Thyroid gland (tissue), 4 donors: Measurements from ENCODE around the gene CTNNA2. TPM values are rescaled to one million over a fixed set of nuclear protein-coding genes. Genes with fewer than 3 reads are reported as not detected.

Source experiments
- DNase-seq, 2 donors: peaks; one replicate each; pipeline ENCODE4 v3.0.0-alpha.2; 2019
- H3K27ac ChIP-seq, 3 donors: fragments of 200-600 bp; sonication (generic); 1 replicate in 2 of 3; 2 replicates in 1 of 3; pipeline ENCODE4 v1.5.1; 2016 to 2019; ENCODE audit warnings: mild to moderate bottlenecking in 1 of 3, moderate library complexity in 1 of 3
- H3K27me3 ChIP-seq: fragments of 200-600 bp; sonication (generic); one replicate; pipeline ENCODE4 v1.5.1; 2019
- H3K36me3 ChIP-seq, 2 donors: fragments of 200-600 bp; sonication (generic); one replicate each; pipeline ENCODE4 v1.5.1; 2016 to 2019
- H3K4me1 ChIP-seq, 2 donors: fragments of 200-600 bp; sonication (generic); one replicate each; pipeline ENCODE4 v1.5.1; 2017 to 2019
- H3K4me3 ChIP-seq, 3 donors: fragments of 200-600 bp; sonication (generic); replicated peaks in 1 of 3; 1 replicate in 2 of 3; 2 replicates in 1 of 3; pipeline ENCODE4 v1.5.1; 2016; ENCODE audit warnings: mild to moderate bottlenecking in 1 of 3
- H3K9me3 ChIP-seq: fragments of 200-600 bp; sonication (generic); one replicate; pipeline ENCODE4 v1.5.1; 2017
- CTCF ChIP-seq, 6 experiments: fragments of 200-600 bp in 3 of 6; fragments of 450-650 bp in 3 of 6; sonication (generic) in 3 of 6; IDR thresholded peaks; one replicate each; pipeline ENCODE4 v1.5.1; 2016 to 2019; ENCODE audit warnings: antibody characterized with exemption in 6 of 6, mild to moderate bottlenecking in 2 of 6, inconsistent platforms in 1 of 6, moderate library complexity in 1 of 6
- POLR2A ChIP-seq, 2 donors: fragments of 450-650 bp; IDR thresholded peaks; one replicate each; pipeline ENCODE4 v1.6.1; 2017; ENCODE audit warnings: antibody characterized with exemption in 2 of 2, mild to moderate bottlenecking in 2 of 2, moderate library complexity in 1 of 2
- WGBS, 2 donors: methylation state at CpG; one replicate each; pipeline ENCODE4 v1.1.5; 2017; 5-methylcytosine and 5-hydroxymethylcytosine counted together
- intact Hi-C: fragments of 100-400 bp; cut with DNase I; formaldehyde crosslinking; loops from one replicate; pipeline ENCODE4 v1.15.1; 2023
- total RNA-seq, 4 donors: library from RNA; depleted of rRNA; stranded (reverse); fragments of >200 nt; gene quantifications; one replicate each; pipeline ENCODE4 v1.2.3, GENCODE V29; 2016

The CTNNA2 gene
- total RNA-seq, 4 donors from 2014 or later = 0.13 to 0.44 (median 0.22) TPM; not detected in 1

- H3K4me3 ChIP-seq = no peak overlapping the region
- 70 to 76% methylated on average over 4 of the region's 4 CpGs for WGBS, 2 donors
- no peak for TF ChIP-seq POLR2A (IDR thresholded peaks at IDR 0.05)
- TF ChIP-seq CTCF (IDR thresholded peaks at IDR 0.05) = no peak
- H3K9me3 ChIP-seq = no peaks in the 10 kb centered on the region
- H3K36me3 ChIP-seq = no peaks in the 10 kb centered on the region
- no peaks in the 10 kb centered on the region for H3K27me3 ChIP-seq
- H3K4me1 ChIP-seq = no peaks in the 10 kb centered on the region
- DNase-seq = no peak
- intact Hi-C loops = no loop called here
- H3K27ac ChIP-seq = no peak overlapping the region
These were observed 304.4 kb downstream of the CTNNA2 start for GRCh38 chr2:79817288-79817687.

GRCh38 chr2:79820281-79820680 is 307.4 kb downstream of the CTNNA2 start:
- Histone ChIP-seq H3K27me3 (no peaks in the 10 kb centered on the region), H3K9me3 (no peaks in the 10 kb centered on the region), H3K4me1 (no peaks in the 10 kb centered on the region), H3K4me3 (no peak overlapping the region), H3K36me3 (no peaks in the 10 kb centered on the region), H3K27ac (no peak overlapping the region)
- no peak for TF ChIP-seq CTCF (IDR thresholded peaks at IDR 0.05)
- TF ChIP-seq POLR2A (IDR thresholded peaks at IDR 0.05) = no peak
- no peak for DNase-seq
- 48 to 50% methylated on average over 4 of the region's 4 CpGs for WGBS, 2 donors
- intact Hi-C loops = no loop called here

GRCh38 chr2:79822136-79822535 is 309.3 kb downstream of the CTNNA2 start:
- 61 to 73% methylated on average over 2 of the region's 2 CpGs for WGBS, 2 donors
- no peaks in the 10 kb centered on the region for H3K4me1 ChIP-seq
- DNase-seq = no peak
- intact Hi-C loops = no loop called here
- no peak overlapping the region for H3K4me3 ChIP-seq
- no peak for TF ChIP-seq CTCF (IDR thresholded peaks at IDR 0.05)
- no peak for TF ChIP-seq POLR2A (IDR thresholded peaks at IDR 0.05)
- no peaks in the 10 kb centered on the region for H3K9me3 ChIP-seq
- H3K27me3 ChIP-seq = no peaks in the 10 kb centered on the region
- no peak overlapping the region for H3K27ac ChIP-seq
- H3K36me3 ChIP-seq = no peaks in the 10 kb centered on the region

- no peak overlapping the region for H3K4me3 ChIP-seq
- intact Hi-C loops = no loop called here
- no peaks in the 10 kb centered on the region for H3K4me1 ChIP-seq
- 69 to 73% methylated on average over 6 of the region's 6 CpGs for WGBS, 2 donors
- no peaks in the 10 kb centered on the region for H3K36me3 ChIP-seq
- TF ChIP-seq CTCF (IDR thresholded peaks at IDR 0.05) (no peak), POLR2A (IDR thresholded peaks at IDR 0.05) (no peak)
- no peak for DNase-seq
- H3K27me3 ChIP-seq = no peaks in the 10 kb centered on the region
- H3K9me3 ChIP-seq = no peaks in the 10 kb centered on the region
- no peak overlapping the region for H3K27ac ChIP-seq
These were observed 311.4 kb downstream of the CTNNA2 start for GRCh38 chr2:79824086-79824786.

GRCh38 chr2:79827881-79828280 is 315.0 kb downstream of the CTNNA2 start:
- H3K4me1 ChIP-seq = no peaks in the 10 kb centered on the region
- no peak overlapping the region for H3K27ac ChIP-seq
- no peak overlapping the region for H3K4me3 ChIP-seq
- no peak for DNase-seq
- no peaks in the 10 kb centered on the region for H3K36me3 ChIP-seq
- TF ChIP-seq CTCF (IDR thresholded peaks at IDR 0.05) = no peak
- TF ChIP-seq POLR2A (IDR thresholded peaks at IDR 0.05) = no peak
- no peaks in the 10 kb centered on the region for H3K9me3 ChIP-seq
- 96% methylated on average over 1 of the region's 1 CpG for WGBS, 2 donors
- H3K27me3 ChIP-seq = no peaks in the 10 kb centered on the region
- intact Hi-C loops = no loop called here
